H9 (cell line): ENCODE data around the gene PNMA6F. TPM values are rescaled to one million over a fixed set of nuclear protein-coding genes. Genes with fewer than 3 reads are reported as not detected.
"Not testable (repeated sequence)": the region's sequence is repeated elsewhere in the genome, so short reads cannot be mapped to it uniquely, and the experiment has no call there.

ENCODE experiments used
- DNase-seq: peaks from one replicate; pipeline ENCODE4 v3.0.0-alpha.2; 2017
- H2AFZ ChIP-seq: one replicate; pipeline ENCODE4 v1.6.1; 2013; ENCODE audit warnings: mild to moderate bottlenecking, low read length, control low read depth, moderate library complexity
- H2AK5ac ChIP-seq: 2 replicates; pipeline ENCODE4 v1.6.1; 2013; ENCODE audit warnings: low read length, control low read depth, mixed read lengths; ENCODE audit not compliant: insufficient read length
- H2BK120ac ChIP-seq: one replicate; pipeline ENCODE4 v1.6.1; 2013; ENCODE audit warnings: low read depth, mild to moderate bottlenecking, low read length, control low read depth, inconsistent platforms; ENCODE audit not compliant: poor library complexity, severe bottlenecking
- H2BK12ac ChIP-seq: 2 replicates; pipeline ENCODE4 v1.6.1; 2013; ENCODE audit warnings: low read length, control low read depth, mixed read lengths, low read depth; ENCODE audit not compliant: insufficient read length
- H2BK15ac ChIP-seq: 2 replicates; pipeline ENCODE4 v1.6.1; 2013; ENCODE audit warnings: low read depth, low read length, control low read depth
- H2BK20ac ChIP-seq: one replicate; pipeline ENCODE4 v1.6.1; 2013; ENCODE audit warnings: low read depth, mild to moderate bottlenecking, low read length, control low read depth, inconsistent platforms; ENCODE audit not compliant: poor library complexity, severe bottlenecking
- H2BK5ac ChIP-seq: 2 replicates; pipeline ENCODE4 v1.6.1; 2013; ENCODE audit warnings: low read length, control low read depth, mixed read lengths; ENCODE audit not compliant: insufficient read length
- H3K14ac ChIP-seq: 2 replicates; pipeline ENCODE4 v1.6.1; 2013; ENCODE audit warnings: low read length, control low read depth; ENCODE audit not compliant: insufficient read depth
- H3K18ac ChIP-seq: 2 replicates; pipeline ENCODE4 v1.6.1; 2013; ENCODE audit warnings: low read depth, mild to moderate bottlenecking, mixed read lengths, low read length, control low read depth; ENCODE audit not compliant: insufficient read length
- H3K23ac ChIP-seq: 2 replicates; pipeline ENCODE4 v1.6.1; 2013; ENCODE audit warnings: low read length, control low read depth, mixed read lengths, low read depth; ENCODE audit not compliant: insufficient read length
- H3K23me2 ChIP-seq: 2 replicates; pipeline ENCODE4 v1.6.1; 2013; ENCODE audit warnings: low read depth, mild to moderate bottlenecking, mixed read lengths, low read length, control low read depth; ENCODE audit not compliant: insufficient read length, poor library complexity, severe bottlenecking
- H3K27ac ChIP-seq: 2 replicates; pipeline ENCODE4 v1.5.1; 2013; ENCODE audit warnings: low read length, control low read depth, mixed read lengths, low read depth; ENCODE audit not compliant: insufficient read length
- H3K27me3 ChIP-seq: 2 replicates; pipeline ENCODE4 v1.6.1; 2013; ENCODE audit warnings: low read length, control low read depth, inconsistent platforms; ENCODE audit not compliant: insufficient read depth
- H3K4ac ChIP-seq: 2 replicates; pipeline ENCODE4 v1.6.1; 2013; ENCODE audit warnings: low read depth, mild to moderate bottlenecking, control low read depth, inconsistent platforms, low read length, moderate library complexity
- H3K4me1 ChIP-seq: 2 replicates; pipeline ENCODE4 v1.6.1; 2013; ENCODE audit warnings: low read length, control low read depth, inconsistent platforms; ENCODE audit not compliant: insufficient read depth
- H3K4me2 ChIP-seq: 2 replicates; pipeline ENCODE4 v1.6.1; 2013; ENCODE audit warnings: low read length, control low read depth, mixed read lengths; ENCODE audit not compliant: insufficient read length, insufficient read depth
- H3K56ac ChIP-seq: 2 replicates; pipeline ENCODE4 v1.6.1; 2013; ENCODE audit warnings: low read depth, mild to moderate bottlenecking, mixed read lengths, low read length, control low read depth; ENCODE audit not compliant: insufficient read length
- H3K79me1 ChIP-seq: 2 replicates; pipeline ENCODE4 v1.6.1; 2013; ENCODE audit warnings: low read depth, mild to moderate bottlenecking, moderate library complexity, low read length, control low read depth, inconsistent platforms; ENCODE audit not compliant: insufficient read depth, poor library complexity, severe bottlenecking
- H3K79me2 ChIP-seq: 2 replicates; pipeline ENCODE4 v1.6.1; 2013; ENCODE audit warnings: low read length, control low read depth, inconsistent platforms; ENCODE audit not compliant: insufficient read depth
- H3K9ac ChIP-seq: 2 replicates; pipeline ENCODE4 v1.6.1; 2013; ENCODE audit warnings: low read length, control low read depth, mixed read lengths; ENCODE audit not compliant: insufficient read length; ENCODE audit errors: extremely low read depth
- H3K9me3 ChIP-seq: one replicate; pipeline ENCODE4 v1.6.1; 2013; ENCODE audit warnings: low read depth, low read length, inconsistent platforms; ENCODE audit not compliant: control insufficient read depth
- H3T11ph ChIP-seq: one replicate; pipeline ENCODE4 v1.6.1; 2013; ENCODE audit warnings: mild to moderate bottlenecking, low read length, control low read depth, inconsistent platforms
- H4K20me1 ChIP-seq: one replicate; pipeline ENCODE4 v1.6.1; 2013; ENCODE audit not compliant: control insufficient read depth, insufficient read length, insufficient read depth
- H4K5ac ChIP-seq: 2 replicates; pipeline ENCODE4 v1.6.1; 2013; ENCODE audit warnings: low read depth, mild to moderate bottlenecking, mixed read lengths, low read length, control low read depth; ENCODE audit not compliant: insufficient read length
- H4K8ac ChIP-seq: replicated peaks from 2 replicates; pipeline ENCODE4 v1.6.1; 2013; ENCODE audit warnings: low read length, control low read depth, mixed read lengths, low read depth; ENCODE audit not compliant: insufficient read length
- H4K91ac ChIP-seq: 2 replicates; pipeline ENCODE4 v1.6.1; 2013; ENCODE audit warnings: low read depth, mild to moderate bottlenecking, moderate library complexity, mixed read lengths, low read length, control low read depth; ENCODE audit not compliant: insufficient read length
- H3K27ac Mint-ChIP-seq, 3 experiments: 2 replicates in 2 of 3; 3 replicates in 1 of 3; pipeline ENCODE4 v1.8.0; 2020 to 2021; ENCODE audit warnings: mixed read lengths in 3 of 3, mild to moderate bottlenecking in 1 of 3, moderate library complexity in 1 of 3
- H3K27me3 Mint-ChIP-seq: 2 replicates; pipeline ENCODE4 v1.8.0; 2021; ENCODE audit warnings: low read depth, mild to moderate bottlenecking, moderate library complexity, mixed read lengths
- H3K36me3 Mint-ChIP-seq, 3 experiments: 2 replicates in 2 of 3; 3 replicates in 1 of 3; pipeline ENCODE4 v1.8.0; 2020 to 2021; ENCODE audit warnings: low read depth in 3 of 3, mixed read lengths in 3 of 3; ENCODE audit not compliant: insufficient read depth in 1 of 3
- H3K4me1 Mint-ChIP-seq, 2 experiments: 2 replicates each; pipeline ENCODE4 v1.8.0; 2020; ENCODE audit warnings: mixed read lengths in 2 of 2
- H3K4me3 Mint-ChIP-seq, 2 experiments: 2 replicates in 1 of 2; 3 replicates in 1 of 2; pipeline ENCODE4 v1.8.0; 2020 to 2021; ENCODE audit warnings: mild to moderate bottlenecking in 2 of 2, mixed read lengths in 2 of 2, moderate library complexity in 1 of 2
- H3K9me3 Mint-ChIP-seq, 2 experiments: 2 replicates in 1 of 2; 3 replicates in 1 of 2; pipeline ENCODE4 v1.8.0; 2020; ENCODE audit warnings: mild to moderate bottlenecking in 2 of 2, mixed read lengths in 2 of 2, moderate library complexity in 1 of 2
- WGBS: extraction: QIAGEN DNeasy Blood & Tissue Kit; methylation state at CpG from one replicate; pipeline ENCODE4 v1.1.7; 2013; ENCODE audit warnings: missing lambda C conversion rate, low lambda C conversion rate, mixed read lengths; ENCODE audit not compliant: insufficient read length; ENCODE audit errors: extremely low coverage; 5-methylcytosine and 5-hydroxymethylcytosine counted together
- total RNA-seq: library from RNA; stranded (reverse); gene quantifications from 2 replicates; pipeline ENCODE4 v1.2.1, GENCODE V29; 2021

The PNMA6F gene
- total RNA-seq, 1 experiment from 2014 or later, result not detected

DNA sequence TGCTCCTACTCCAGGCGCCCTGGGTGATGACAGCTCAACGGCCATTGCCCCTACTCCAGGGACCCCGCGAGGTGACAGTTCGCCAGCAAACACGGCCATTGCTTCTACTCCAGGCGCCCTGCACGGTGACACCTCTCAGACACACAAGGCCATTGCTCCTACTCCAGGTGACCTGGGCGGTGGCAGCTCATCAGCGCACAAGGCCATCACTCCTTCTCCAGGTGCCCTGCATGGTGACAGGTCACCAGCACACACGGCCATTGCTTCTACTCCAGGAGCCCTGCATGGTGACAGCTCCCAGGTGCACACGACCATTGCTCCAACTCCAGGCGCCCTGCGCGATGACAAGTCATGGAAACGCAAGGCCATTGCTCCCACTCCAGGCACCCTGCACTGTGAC, 46.1 kb downstream of the PNMA6F start:
- not testable (repeated sequence) for H3K79me2 ChIP-seq, H3K23ac ChIP-seq, H3K4me1 ChIP-seq, H3K27ac Mint-ChIP-seq, H4K91ac ChIP-seq, H3K56ac ChIP-seq, H3K27ac ChIP-seq, H2BK120ac ChIP-seq, H4K8ac ChIP-seq, H3K36me3 Mint-ChIP-seq, DNase-seq, H2AK5ac ChIP-seq, H3K23me2 ChIP-seq, H4K5ac ChIP-seq, H3K27me3 Mint-ChIP-seq, H2BK12ac ChIP-seq, H3K27me3 ChIP-seq, H2BK5ac ChIP-seq, H3K9ac ChIP-seq, H3K9me3 Mint-ChIP-seq, H3K4me2 ChIP-seq, H3K79me1 ChIP-seq, H3K18ac ChIP-seq, H3K4ac ChIP-seq, H3K9me3 ChIP-seq, H3K4me1 Mint-ChIP-seq, H3K14ac ChIP-seq, H4K20me1 ChIP-seq, H2BK15ac ChIP-seq, H3K4me3 Mint-ChIP-seq, H3T11ph ChIP-seq, H2BK20ac ChIP-seq, H2AFZ ChIP-seq
- no CpG with 5 or more reads among the region's 16 CpGs for WGBS

DNA sequence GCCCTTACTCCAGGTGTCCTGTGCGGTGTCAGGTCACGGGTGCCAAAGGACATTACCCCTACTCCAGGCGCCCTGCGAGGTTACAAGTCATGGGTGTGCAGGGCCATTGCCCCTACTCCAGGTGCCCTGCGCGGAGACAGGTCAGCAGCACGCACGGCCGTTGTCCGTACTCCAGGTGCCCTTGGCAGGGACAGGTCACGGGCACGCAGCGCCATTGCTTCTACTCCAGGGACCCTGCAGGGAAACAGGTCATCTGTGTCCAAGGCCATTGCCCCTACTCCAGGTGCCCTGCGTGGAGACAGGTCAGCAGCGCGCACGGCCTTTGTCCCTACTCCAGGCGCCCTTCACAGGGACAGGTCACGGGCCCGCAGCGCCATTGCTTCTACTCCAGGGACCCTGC, 49.0 kb downstream of the PNMA6F start:
- not testable (repeated sequence) for H3K4me1 ChIP-seq, H3K27me3 Mint-ChIP-seq, H2AK5ac ChIP-seq, H3K79me1 ChIP-seq, H3K9ac ChIP-seq, H3T11ph ChIP-seq, H3K4me2 ChIP-seq, H3K56ac ChIP-seq, H3K18ac ChIP-seq, H3K14ac ChIP-seq, H3K9me3 ChIP-seq, H2BK20ac ChIP-seq, H3K27ac Mint-ChIP-seq, H2BK120ac ChIP-seq, H2AFZ ChIP-seq, H2BK5ac ChIP-seq, H3K23ac ChIP-seq, H3K27ac ChIP-seq, H4K20me1 ChIP-seq, H3K27me3 ChIP-seq, H3K4me3 Mint-ChIP-seq, H3K4me1 Mint-ChIP-seq, H3K23me2 ChIP-seq, H3K4ac ChIP-seq, H3K9me3 Mint-ChIP-seq, H4K5ac ChIP-seq, DNase-seq, H4K91ac ChIP-seq, H3K79me2 ChIP-seq, H2BK12ac ChIP-seq, H3K36me3 Mint-ChIP-seq, H4K8ac ChIP-seq, H2BK15ac ChIP-seq
- no CpG with 5 or more reads among the region's 21 CpGs for WGBS
